OCI-M2 (cell line): Measurements from ENCODE around the gene TPRG1L.

Experiments
- DNase-seq: peaks from one replicate; lab custom pipeline; 2025; ENCODE audit not compliant: unreplicated experiment; lab: John Stamatoyannopoulos, UW

TPRG1L gene

DNA sequence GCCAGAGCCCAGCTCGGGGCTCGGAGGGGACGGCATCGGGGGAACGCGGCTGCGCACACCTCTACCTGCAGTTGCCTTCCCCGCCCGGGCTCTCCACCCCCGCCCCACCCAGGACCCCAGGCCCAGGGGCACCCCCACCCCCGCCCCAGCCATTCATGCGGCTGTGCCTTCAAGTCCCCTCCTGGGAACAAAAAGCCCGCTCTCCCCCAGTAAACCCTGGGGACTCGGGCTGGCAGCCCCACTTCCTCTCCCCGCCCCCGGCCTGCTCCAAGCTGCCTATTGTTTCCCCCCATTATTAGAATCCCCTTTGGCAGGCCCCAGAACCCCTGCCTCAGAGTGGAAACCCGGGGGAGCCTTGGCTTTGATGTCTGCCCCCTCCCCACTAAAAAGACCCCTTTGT lies 31.5 kb upstream of the TPRG1L start:
- no peak for DNase-seq

DNA sequence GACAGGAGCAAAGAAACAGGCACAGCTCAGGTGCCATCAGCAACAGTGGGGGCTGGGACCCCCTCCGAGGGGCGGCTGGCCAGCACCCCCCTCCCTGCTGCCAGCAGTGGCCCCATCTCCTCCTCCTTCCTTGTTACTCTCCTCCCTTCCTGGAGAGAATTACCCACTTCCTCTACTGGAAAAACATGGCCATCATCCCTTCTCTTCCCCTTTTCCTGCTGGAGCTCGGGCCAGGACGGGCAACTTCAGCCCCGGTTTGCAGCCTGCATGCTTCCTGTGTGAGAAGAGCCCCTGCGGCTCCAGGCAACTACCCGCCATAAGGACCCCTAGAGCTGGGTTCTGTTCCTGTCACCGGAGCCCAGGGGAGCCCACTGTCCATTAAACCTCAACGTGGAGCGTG lies 31.1 kb upstream of the TPRG1L start:
- DNase-seq = no peak

DNA sequence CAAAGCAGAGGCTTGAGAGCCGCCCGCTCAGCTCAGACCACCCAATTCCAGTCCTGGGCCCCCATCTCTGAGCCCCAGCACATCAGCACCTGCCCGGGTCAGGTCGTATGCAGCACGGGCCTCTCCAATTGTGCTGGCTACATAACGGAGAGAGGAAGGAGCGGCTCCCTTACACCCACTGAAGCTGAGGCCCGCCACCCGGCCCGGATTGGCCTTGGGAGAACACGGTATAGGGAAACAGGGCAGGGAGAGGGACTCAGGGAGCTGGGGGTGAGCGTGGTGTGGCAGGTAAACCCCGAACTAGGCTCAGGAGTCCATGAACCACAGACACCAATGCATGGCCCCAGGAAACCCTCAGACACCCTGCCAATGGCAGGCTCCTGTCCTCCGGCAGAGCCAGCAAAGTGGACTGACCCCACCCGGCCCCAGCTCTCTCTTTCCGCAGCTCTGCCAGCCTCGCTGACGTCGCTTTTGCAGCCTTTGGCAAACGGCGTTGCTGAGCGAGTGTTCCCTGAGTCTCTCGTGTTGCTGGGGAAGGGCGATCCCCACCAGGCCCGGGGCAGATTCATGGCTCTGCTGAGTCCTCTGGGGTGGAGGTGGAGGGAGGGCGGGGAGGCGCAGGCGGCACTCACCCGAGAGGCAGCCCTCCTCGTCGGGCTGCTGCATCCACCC lies 30.0 kb upstream of the TPRG1L start:
- no peak for DNase-seq

DNA sequence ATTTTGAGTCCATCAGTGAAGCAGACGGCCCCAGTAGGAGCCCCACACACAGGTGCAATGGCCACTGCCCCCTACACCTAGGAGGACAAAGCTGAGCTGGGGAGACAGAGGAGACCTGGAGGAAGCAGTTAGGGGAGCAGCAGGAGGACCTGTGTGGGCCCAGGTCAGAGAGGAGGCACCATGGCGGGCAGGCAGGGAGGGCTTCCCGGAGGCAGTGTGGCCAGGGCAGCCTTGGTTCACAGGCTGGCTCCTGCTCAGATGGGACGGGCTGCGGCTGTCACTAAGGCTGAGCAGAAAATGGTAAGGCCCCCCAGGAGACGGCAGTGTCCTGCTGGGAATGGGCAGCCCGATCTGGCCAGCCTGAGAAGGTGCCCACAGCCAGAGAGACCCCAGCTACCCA lies 28.9 kb upstream of the TPRG1L start:
- DNase-seq = no peak

DNA sequence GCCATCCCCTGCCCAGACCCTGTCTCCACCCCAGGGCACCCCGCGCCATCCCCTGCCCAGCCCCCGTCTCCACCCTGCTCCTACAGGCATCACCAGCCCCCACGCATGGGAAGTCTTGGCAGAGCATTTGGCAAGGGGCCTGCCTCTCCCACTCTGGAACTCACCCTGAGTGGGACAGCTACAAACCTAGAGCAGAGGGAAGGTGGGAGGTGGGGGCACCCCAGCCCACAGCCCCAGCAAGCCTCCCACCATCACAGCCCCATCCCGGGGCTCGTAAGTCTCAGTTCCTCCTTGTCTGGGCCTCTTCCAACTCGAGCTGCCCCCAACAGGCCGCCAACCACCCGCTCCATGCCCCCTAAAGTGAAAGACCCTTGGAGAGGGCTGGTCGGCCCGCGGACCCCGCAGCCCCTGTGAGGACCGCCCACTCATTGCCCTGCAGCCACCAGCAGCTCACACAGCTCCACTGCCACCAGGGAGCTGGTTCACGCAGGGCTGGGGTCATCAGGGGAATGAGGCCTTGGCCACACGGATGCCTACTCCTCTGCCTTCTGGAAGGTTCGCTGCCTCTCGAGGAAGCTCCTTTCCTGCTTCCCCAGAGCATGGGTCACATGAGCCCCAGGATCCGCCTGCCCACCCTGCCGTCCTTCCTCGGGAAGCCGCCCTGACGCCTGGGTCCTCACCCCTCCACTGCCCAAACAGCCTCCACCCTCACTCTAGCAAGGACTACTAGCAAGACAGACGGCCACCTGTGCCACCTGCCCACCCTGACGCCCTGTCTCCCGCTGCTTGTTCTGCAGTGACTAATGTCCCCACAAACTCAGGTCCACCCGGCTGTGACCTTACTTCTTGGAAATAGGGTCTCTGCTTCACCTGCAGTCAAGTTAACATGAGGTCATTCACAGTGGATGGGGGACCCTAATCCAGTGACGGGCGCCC lies 27.9 kb upstream of the TPRG1L start:
- DNase-seq = no peak

DNA sequence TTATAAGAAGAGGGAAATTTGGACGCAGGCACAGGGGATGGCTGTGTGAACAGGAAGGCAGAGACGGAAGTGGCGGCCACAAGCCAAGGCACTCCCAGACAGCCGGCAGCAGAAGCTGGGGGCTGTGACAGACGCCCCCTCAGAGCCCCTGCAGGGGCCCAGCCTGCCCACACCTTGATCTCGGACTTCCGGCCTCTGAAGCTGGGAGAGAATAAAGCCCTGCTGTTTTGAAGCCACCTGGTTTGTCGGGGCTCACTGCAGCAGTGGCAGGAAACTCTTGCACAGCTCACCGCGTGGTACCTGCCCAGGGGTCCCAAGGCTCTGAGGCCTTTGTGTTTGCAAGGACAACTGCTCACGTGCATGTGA lies 27.2 kb upstream of the TPRG1L start:
- no peak for DNase-seq

DNA sequence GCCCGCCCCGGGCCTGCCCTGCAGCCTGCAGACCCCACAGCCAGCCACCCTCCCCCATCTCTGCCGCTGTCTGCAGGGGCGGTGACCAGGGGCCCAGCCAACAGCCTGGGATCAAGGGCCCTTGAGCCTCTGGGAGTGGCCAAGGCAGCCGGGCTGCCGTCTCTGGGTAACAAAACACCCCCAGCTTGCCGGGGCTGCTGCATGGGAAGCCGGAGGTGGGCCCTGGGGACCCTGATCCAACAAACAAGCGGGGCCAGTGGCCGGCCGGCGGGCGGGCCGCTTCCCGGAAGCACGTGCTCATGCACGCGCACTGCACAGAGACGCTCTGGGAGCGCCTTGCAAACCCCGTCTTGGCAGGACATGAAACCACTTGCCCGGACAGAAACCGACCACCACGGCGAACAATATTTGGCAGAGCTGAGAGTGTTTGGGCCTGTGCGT lies 26.7 kb upstream of the TPRG1L start:
- DNase-seq = no peak

DNA sequence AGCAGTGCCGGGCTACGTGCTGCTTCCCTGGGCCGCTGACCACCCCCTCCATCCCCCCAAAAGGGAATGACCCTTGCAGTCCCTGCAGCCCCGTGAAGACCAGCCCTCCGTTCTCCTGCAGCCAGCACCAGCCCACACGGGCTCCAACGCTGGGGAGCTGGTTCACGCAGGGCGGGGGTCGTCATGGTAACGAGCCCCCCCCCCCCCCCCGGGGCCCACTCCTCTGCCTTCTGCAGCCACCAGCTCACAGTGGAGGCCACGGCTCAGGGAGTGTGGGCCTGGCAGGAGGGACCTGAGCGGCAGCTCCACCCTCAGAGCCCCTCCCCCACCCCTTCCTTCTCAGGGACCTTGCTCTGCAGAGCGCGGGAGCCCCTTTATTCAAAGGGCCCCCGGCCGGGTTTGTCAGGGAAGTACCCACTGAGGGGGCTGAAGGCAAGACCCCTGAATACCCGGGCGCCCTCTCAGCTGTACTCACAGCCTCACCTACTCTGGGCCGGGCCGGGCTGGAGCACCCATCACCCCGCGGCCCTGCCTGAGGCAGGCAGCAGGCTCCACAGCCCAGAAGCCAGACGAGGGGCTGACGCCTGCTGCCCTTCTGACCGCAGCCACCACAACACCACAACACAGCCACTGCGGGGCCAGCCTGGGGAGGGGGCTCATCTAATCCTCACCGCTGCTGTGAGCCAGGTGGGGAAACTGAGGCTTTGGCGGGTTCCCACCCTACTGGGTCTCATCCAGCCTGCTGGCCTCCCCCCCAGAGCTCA lies 26.1 kb upstream of the TPRG1L start:
- no peak for DNase-seq

DNA sequence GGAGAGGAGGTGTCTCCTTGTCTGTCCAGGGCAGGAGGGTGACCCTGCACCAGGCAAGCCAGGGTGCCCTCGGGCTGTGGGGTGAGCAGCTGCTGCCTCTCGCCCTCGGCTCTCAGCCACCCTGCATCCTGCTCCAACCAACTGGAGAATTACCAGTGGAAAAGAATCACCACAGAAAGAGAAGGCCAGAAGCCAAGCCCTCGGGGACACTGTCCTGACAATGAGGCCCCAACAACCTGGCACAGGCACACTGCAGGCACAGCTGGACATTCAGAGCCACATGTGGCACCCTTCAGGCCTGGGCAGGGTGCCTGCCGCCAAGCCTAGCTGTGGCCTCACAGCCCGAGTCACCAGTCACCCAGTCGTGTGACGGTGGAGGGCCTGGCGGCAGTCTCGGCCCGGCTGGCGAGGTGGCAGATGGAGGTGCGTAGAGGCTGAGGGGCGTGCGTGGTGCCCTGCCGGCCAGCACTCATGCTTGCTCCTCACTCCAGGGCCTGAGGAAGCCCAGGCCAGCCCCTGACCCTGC lies 25.5 kb upstream of the TPRG1L start:
- DNase-seq = no peak

DNA sequence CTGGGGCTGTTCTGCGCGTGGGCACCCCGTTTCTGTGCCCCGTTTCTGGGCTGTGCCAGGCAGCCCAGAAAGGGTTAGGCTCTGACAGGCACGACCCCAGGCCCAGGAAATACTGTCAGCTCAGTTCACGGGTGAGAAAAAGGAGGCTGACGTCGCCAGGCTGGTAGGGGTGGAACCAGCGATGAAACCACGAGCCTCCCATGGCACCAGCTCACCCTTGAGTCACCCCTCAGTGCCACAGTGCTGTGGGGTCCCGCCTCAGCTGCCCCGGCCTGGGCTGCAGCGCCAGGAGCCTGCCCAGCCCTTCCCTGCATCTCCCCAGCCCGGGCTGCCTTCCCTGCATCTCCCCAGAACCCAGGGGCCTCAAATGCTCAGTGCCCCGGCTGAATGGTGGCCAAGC lies 25.0 kb upstream of the TPRG1L start:
- DNase-seq = no peak

DNA sequence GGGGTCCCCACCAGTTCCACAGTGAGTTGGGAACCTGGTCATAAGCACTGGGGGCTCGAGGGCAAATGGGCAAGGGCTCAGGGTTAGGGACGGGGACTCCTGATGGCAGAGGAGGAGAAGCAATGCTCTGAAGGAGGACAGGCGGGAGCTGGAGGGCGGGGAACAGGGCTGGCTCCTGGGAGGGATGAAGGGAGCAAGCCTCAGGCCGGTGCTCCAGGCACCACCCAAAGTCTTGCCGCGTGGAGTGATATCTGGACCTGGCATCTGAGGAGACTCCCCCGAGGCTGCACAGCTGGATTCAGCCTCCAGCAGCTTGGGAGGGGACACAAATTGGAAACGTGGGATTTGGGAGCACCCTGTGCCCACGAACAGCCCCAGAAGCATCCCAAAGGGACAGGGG lies 24.5 kb upstream of the TPRG1L start:
- DNase-seq = no peak

DNA sequence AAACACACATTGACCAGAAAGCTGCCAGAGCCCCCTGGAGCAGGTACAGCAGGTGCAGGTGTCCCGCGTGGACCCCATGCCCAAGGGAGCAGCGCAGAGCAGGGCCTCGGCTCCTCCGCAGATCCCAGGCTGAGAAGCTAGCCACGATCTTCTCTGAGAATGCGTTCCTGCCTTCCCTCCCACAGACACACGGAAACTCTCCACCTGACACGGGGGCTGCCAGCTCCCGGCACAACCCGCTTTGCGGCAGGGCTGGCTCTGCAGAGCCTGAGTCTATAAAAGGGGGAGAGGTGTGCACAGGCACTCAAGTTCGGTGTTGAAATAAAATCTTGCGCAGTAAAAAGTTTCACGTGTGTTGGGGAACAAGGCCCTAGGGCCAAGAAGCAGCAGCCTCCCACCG lies 23.1 kb upstream of the TPRG1L start:
- no peak for DNase-seq

DNA sequence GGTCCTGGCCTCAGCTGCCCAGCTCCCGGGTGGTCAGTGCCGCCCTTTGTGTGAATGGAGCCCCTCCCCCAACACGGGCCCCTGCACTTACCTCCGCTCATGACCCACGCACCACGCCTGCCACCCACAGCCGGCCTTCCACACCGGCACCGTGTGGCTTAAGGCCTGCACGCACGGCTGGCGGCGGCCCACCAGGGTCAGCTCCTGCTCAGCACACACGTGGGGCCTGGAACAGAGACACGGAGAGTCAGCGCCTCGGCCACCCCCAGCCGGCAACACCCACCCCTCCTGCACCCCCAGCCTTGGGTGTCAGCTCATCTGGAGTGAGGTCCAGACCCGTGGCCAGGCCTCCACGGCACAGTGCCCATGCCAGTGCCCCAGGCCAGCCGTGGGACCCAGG lies 22.4 kb upstream of the TPRG1L start:
- no peak for DNase-seq

DNA sequence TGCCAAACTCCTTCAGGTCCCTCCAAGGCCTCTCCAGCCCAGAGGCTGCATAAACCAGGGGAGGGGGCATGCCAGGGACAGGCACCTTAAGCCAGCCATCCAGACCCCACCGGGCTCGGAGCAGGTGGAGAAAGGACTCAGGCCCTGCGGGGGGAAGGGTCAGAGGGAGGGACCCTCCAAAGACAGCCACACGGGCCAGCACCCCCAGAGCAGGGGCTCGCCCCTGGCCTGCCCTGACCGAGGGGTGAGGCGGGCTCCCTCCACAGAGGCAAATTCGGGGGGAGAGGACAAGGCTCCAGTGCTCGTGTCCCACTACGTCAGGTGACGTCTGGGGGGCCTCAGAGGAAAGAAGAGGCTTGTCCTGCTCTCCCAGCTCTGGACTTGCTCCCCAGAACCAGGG lies 21.7 kb upstream of the TPRG1L start:
- DNase-seq = no peak

DNA sequence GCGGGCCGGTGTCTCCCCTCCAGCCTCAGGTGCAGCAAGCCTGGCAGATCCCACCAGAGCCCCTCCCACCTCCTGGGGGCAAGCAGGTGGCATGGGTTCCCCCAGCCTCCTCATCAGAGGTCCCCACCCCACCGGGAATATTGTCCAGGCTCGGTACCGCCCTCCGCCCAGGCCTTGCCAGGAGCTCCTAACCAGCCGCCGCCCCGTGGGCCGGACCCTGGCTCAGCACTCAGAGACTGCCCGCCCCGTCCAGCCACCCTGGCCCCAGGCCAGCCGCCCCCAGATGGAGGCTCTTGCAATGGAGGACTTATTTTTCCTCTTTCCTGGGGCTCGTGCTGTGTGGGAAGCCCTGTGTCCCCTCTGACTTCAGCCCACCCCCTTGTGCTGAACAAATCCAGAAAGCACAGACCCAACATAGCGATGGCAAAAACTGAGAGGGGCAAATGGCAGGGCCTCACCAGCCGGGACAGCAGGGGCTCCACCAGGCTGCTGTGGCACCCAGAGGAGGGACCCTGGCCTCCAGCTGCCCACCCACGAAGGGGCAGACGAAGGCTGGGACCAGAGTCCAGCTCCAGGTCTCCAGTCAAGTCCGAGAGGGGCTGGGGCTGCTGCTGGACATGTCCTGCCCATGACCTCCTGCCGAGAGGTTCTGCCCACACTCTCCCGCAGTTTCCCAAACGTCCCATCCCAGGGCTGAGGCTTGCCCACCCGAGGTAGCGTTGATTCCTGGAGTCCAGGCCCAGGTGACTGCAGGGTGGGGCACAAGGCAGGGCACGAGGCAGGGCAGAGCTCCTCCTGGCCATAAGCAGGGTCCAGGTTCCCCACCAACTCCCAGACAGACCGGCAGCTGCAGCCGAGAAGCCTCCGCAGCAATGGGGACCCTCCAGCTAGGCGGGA lies 21.0 kb upstream of the TPRG1L start:
- no peak for DNase-seq

DNA sequence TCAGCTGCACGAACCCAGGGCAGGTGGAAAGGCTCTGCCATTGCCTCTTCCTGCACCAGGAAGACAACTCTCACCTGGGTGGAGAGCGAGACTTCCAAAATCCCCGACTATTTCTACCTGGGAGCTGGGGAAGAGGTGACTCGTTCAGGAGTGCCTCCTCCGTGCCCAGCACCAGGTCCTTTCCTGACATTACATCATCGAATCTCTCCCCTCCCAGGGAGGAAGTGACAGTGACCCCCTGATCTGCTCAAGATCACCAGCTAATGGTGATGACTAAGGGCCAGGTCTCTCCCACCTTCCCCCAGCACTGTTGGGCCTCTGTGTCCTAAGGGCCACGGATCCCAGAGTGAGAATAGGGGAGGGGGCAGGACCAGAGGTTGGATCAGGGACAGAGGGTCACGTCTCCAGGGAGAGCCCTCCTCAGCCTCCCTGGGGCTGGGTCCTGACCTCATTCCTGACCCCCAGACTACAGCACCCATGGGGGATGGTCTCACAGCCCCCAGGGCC lies 20.3 kb upstream of the TPRG1L start:
- no peak for DNase-seq

DNA sequence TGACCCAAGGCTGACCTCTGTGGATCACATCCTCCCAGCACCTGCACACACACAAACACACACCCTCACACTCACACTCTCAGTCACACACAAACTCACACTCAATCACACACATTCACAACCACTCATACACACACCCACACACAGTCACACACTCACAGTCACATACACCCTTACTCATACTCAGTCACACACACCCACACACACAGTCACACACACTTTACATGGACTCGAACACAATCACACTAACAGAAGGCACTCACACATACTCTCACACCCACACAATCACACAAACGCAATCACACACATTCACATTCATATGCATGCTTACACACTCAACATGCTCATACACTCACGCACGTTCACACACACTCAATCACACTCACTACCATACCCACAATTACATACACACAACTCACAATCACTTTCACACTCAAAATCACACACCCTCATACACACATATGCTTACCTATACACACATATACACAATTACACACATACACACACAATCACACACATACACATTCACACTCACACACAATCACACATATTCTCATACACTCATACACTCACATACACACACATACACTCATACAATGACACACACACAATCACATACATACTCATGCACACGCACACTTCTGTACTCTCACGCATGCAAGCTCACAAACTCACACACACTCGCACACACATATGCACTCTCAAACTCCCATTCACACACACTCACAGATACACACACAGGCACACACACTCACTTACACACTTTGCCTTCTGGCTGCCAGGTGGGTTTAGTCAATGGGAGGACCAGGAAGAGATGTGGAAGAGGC lies 19.6 kb upstream of the TPRG1L start:
- no peak for DNase-seq

DNA sequence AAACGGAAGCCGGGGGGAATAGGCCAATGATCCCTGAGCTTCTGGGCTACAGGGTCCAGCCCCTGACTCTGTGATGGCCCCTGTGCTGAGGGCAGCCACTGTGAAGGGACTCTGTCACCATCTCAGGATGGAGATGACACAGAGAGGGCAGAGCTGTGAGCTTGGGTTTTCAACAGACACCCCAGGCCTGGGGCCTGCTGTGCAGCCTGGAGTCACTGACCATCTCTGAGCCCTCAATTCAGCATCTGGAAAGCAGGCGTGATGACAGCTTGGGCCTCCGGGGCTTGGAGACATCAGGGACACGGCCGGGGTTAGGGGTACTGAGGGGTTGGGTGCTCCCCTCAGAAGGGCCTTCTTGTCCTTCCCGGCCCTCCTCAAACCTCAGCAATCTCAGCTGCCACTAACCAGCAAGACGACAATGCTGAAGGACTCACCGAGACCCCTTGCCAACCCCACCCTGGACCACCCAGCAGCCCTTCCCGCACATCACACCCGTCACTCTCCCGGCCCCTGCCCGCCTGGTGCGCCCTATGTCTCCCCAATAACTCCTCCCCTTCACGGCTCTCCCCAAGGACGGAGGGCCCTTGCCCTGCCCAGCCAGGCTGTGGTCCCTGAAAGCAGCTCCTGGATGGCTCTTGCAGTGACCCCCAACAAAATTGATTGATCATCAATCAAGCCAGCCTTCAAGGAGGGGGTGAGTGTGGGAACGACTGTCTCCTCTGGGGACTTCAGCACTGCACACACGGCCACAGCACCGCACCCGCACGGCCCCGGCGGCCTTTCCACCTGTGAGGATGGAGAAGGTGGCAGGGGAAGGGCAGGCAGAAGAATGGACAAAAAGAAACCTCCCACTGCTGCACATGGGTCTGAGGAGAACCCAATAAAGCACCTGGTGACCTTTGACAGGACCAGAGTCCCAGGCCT lies 17.8 kb upstream of the TPRG1L start:
- DNase-seq = no peak

DNA sequence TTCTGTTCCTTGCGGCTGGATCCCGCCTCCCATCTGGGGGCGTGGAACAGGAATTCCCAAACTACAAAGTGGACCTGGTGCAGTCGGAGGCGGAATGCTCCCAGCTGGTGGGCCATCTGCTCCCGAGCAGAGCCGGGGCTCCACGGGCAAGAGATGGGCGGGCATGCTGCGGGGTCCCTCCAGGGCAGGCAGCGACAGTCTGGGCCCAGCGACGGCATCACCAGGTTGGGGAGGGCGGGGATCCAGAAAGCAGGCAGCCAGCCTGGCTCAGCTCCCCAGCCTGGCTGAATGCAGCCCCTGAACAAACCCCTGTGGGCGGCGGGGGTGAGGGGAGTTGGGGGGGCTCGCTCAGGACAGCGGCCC lies 17.1 kb upstream of the TPRG1L start:
- DNase-seq = no peak
